PC-9 (cell line): ENCODE results near the gene SERTAD3. TPM values are rescaled to one million over a fixed set of nuclear protein-coding genes. Genes with fewer than 3 reads are reported as not detected.

Source experiments
- BruUV-seq: library from RNA; stranded (reverse); fragments of 400-500 nt; replicated peaks from 2 replicates; lab custom pipeline; 2021; lab: Mats Ljungman, UMichigan
- CTCF ChIA-PET: fragments of 300-600 bp; sonication (Branson Sonifier 250); formaldehyde crosslinking; loops from one replicate; lab custom pipeline; 2022; ENCODE audit warnings: antibody characterized with exemption; lab: Charles Lee
- POLR2A ChIA-PET: fragments of 300-600 bp; sonication (Branson Sonifier 250); formaldehyde crosslinking; loops from one replicate; lab custom pipeline; 2022; ENCODE audit warnings: antibody characterized with exemption; ENCODE audit not compliant: unreplicated experiment; lab: Charles Lee
- DNase-seq, 2 experiments: peaks; one replicate each; pipeline versions ENCODE4 v3.0.0 to v3.0.0-alpha.2; 2015 to 2022; ENCODE audit warnings: mixed read lengths in 1 of 2
- H2AFZ ChIP-seq: fragments of 200-600 bp; sonication (generic); 2 replicates; pipeline ENCODE4 v1.8.1; 2017; ENCODE audit warnings: antibody characterized with exemption
- H3F3A ChIP-seq: fragments of 200-600 bp; sonication (generic); 2 replicates; pipeline ENCODE4 v1.8.1; 2017; ENCODE audit warnings: antibody characterized with exemption, mild to moderate bottlenecking, low read depth; ENCODE audit not compliant: insufficient read depth
- H3K27ac ChIP-seq: fragments of 200-600 bp; sonication (generic); 2 replicates; pipeline ENCODE4 v1.6.1; 2016; ENCODE audit warnings: mixed run types
- H3K27me3 ChIP-seq: fragments of 200-600 bp; sonication (generic); 2 replicates; pipeline ENCODE4 v1.6.1; 2016; ENCODE audit warnings: low read depth, mixed run types; ENCODE audit not compliant: insufficient read depth
- H3K36me3 ChIP-seq: fragments of 200-600 bp; sonication (generic); 2 replicates; pipeline ENCODE4 v1.6.1; 2016; ENCODE audit warnings: low read depth, mixed run types
- H3K4me1 ChIP-seq: fragments of 200-600 bp; sonication (generic); replicated peaks from 2 replicates; pipeline ENCODE4 v1.6.1; 2016; ENCODE audit warnings: mixed run types; ENCODE audit not compliant: insufficient read depth
- H3K4me2 ChIP-seq: fragments of 200-600 bp; sonication (generic); 2 replicates; pipeline ENCODE4 v1.6.1; 2017; ENCODE audit warnings: mixed run types
- H3K4me3 ChIP-seq: fragments of 200-600 bp; sonication (generic); 2 replicates; pipeline ENCODE4 v1.6.1; 2016; ENCODE audit warnings: mixed run types
- H3K79me2 ChIP-seq: fragments of 200-600 bp; sonication (generic); 2 replicates; pipeline ENCODE4 v1.6.1; 2017; ENCODE audit warnings: low read depth, mixed run types
- H3K9me2 ChIP-seq: fragments of 200-600 bp; sonication (generic); 2 replicates; pipeline ENCODE4 v1.8.1; 2017; ENCODE audit warnings: mild to moderate bottlenecking; ENCODE audit not compliant: insufficient read depth
- H3K9me3 ChIP-seq: fragments of 200-600 bp; sonication (generic); 2 replicates; pipeline ENCODE4 v1.8.1; 2016; ENCODE audit warnings: low read depth; ENCODE audit not compliant: insufficient read depth
- H4K20me1 ChIP-seq: fragments of 200-600 bp; sonication (generic); 2 replicates; pipeline ENCODE4 v1.8.1; 2017; ENCODE audit not compliant: insufficient read depth
- CTCF ChIP-seq: fragments of 200-600 bp; sonication (generic); conservative IDR thresholded peaks from 2 replicates; pipeline ENCODE4 v1.6.1; 2017; ENCODE audit warnings: mixed run types, antibody characterized with exemption, mild to moderate bottlenecking, moderate library complexity
- EZH2 ChIP-seq: fragments of 200-600 bp; sonication (generic); IDR thresholded peaks from 2 replicates; pipeline ENCODE4 v1.8.0; 2017; ENCODE audit warnings: antibody characterized with exemption, low read depth
- intact Hi-C: fragments of 100-400 bp; cut with micrococcal nuclease; formaldehyde crosslinking; loops from one replicate; pipeline ENCODE4 v1.10.0; 2022; ENCODE audit not compliant: unreplicated experiment
- total RNA-seq: library from RNA; stranded (reverse); gene quantifications from 2 replicates; pipeline ENCODE4 v1.2.3, GENCODE V29; 2021

The SERTAD3 gene
- total RNA-seq, 1 experiment from 2014 or later, result 41.4 TPM

GRCh38 chr19:40397568-40397906, 46.6 kb downstream of the SERTAD3 start:
- intact Hi-C loops, result loop anchor here (10.0 kb wide), 1 partner anchor 127 kb away; no protein-coding TSS in a partner anchor
- H3K9me2 ChIP-seq, result no peaks in the 10 kb centered on the region
- TF ChIP-seq CTCF (no peak), EZH2 (no peak)
- H3K36me3 ChIP-seq, result no peaks in the 10 kb centered on the region
- CTCF ChIA-PET, result interaction anchor here (0.7 kb wide), 1 partner anchor 50 kb away, joined by 3 read pairs; no protein-coding TSS in a partner anchor
- no peak overlapping the region for H3K27ac ChIP-seq
- DNase-seq, result no peak
- H3K4me2 ChIP-seq, result no peak overlapping the region
- H3K4me3 ChIP-seq, result no peak overlapping the region
- peaks cover 12% of the 10 kb centered on the region for H3K4me1 ChIP-seq
- POLR2A ChIA-PET, result no interaction called here
- H3K79me2 ChIP-seq, result no peaks in the 10 kb centered on the region
- no peaks in the 10 kb centered on the region for H3K27me3 ChIP-seq
- no TSS peak for BruUV-seq
- H2AFZ ChIP-seq, result no peak overlapping the region
- H4K20me1 ChIP-seq, result no peaks in the 10 kb centered on the region
- H3F3A ChIP-seq, result 0 out of 2 replicates have a peak, but pooled peaks cover 4% of the 10 kb centered on the region
- H3K9me3 ChIP-seq, result no peaks in the 10 kb centered on the region

- no peak overlapping the region for H2AFZ ChIP-seq
- H3F3A ChIP-seq, result 0 out of 2 replicates have a peak, but pooled peaks cover 4% of the 10 kb centered on the region
- no peaks in the 10 kb centered on the region for H3K27me3 ChIP-seq
- DNase-seq, result no peak
- TF ChIP-seq EZH2 (no peak), CTCF (no peak)
- CTCF ChIA-PET, result interaction anchor here (0.7 kb wide), 1 partner anchor 50 kb away, joined by 3 read pairs; no protein-coding TSS in a partner anchor
- H3K27ac ChIP-seq, result no peak overlapping the region
- BruUV-seq, result no TSS peak
- H3K9me2 ChIP-seq, result no peaks in the 10 kb centered on the region
- H3K9me3 ChIP-seq, result no peaks in the 10 kb centered on the region
- H3K4me1 ChIP-seq, result peaks cover 17% of the 10 kb centered on the region
- POLR2A ChIA-PET, result no interaction called here
- H3K4me3 ChIP-seq, result no peak overlapping the region
- H3K36me3 ChIP-seq, result no peaks in the 10 kb centered on the region
- intact Hi-C loops, result loop anchor here (10.0 kb wide), 1 partner anchor 128 kb away; no protein-coding TSS in a partner anchor
- H3K79me2 ChIP-seq, result no peaks in the 10 kb centered on the region
- no peaks in the 10 kb centered on the region for H4K20me1 ChIP-seq
- no peak overlapping the region for H3K4me2 ChIP-seq
These were observed 47.1 kb downstream of the SERTAD3 start for GRCh38 chr19:40396886-40397567.

- intact Hi-C loops, result loop anchor here (10.0 kb wide), 1 partner anchor 129 kb away; no protein-coding TSS in a partner anchor
- H3K4me2 ChIP-seq, result no peak overlapping the region
- BruUV-seq, result no TSS peak
These were observed 48.2 kb downstream of the SERTAD3 start for GRCh38 chr19:40395956-40396355.

More at GRCh38 chr19:40395956-40396355, 48.2 kb downstream of the SERTAD3 start:
- Histone ChIP-seq H3K27ac (no peak overlapping the region), H3K4me1 (peaks cover 18% of the 10 kb centered on the region), H3F3A (0 out of 2 replicates have a peak, but pooled peaks cover 4% of the 10 kb centered on the region), H3K9me2 (no peaks in the 10 kb centered on the region), H3K79me2 (no peaks in the 10 kb centered on the region), H3K4me3 (no peak overlapping the region), H3K36me3 (no peaks in the 10 kb centered on the region), H4K20me1 (no peaks in the 10 kb centered on the region), H3K27me3 (no peaks in the 10 kb centered on the region), H3K9me3 (no peaks in the 10 kb centered on the region), H2AFZ (no peak overlapping the region)
- TF ChIP-seq EZH2, result no peak
- POLR2A ChIA-PET, result no interaction called here
- no peak for DNase-seq
- CTCF ChIA-PET, result interaction anchor here (0.6 kb wide), 1 partner anchor 13 kb away, joined by 4 read pairs; no protein-coding TSS in a partner anchor
